ENCODE measurements around the gene ZNF281. TPM values are rescaled to one million over a fixed set of nuclear protein-coding genes. Genes with fewer than 3 reads are reported as not detected.

Gene ZNF281, protein sequence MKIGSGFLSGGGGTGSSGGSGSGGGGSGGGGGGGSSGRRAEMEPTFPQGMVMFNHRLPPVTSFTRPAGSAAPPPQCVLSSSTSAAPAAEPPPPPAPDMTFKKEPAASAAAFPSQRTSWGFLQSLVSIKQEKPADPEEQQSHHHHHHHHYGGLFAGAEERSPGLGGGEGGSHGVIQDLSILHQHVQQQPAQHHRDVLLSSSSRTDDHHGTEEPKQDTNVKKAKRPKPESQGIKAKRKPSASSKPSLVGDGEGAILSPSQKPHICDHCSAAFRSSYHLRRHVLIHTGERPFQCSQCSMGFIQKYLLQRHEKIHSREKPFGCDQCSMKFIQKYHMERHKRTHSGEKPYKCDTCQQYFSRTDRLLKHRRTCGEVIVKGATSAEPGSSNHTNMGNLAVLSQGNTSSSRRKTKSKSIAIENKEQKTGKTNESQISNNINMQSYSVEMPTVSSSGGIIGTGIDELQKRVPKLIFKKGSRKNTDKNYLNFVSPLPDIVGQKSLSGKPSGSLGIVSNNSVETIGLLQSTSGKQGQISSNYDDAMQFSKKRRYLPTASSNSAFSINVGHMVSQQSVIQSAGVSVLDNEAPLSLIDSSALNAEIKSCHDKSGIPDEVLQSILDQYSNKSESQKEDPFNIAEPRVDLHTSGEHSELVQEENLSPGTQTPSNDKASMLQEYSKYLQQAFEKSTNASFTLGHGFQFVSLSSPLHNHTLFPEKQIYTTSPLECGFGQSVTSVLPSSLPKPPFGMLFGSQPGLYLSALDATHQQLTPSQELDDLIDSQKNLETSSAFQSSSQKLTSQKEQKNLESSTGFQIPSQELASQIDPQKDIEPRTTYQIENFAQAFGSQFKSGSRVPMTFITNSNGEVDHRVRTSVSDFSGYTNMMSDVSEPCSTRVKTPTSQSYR
- 10 to 100 TPM; 13.1 to 15.8 TPM for total RNA-seq

DNA sequence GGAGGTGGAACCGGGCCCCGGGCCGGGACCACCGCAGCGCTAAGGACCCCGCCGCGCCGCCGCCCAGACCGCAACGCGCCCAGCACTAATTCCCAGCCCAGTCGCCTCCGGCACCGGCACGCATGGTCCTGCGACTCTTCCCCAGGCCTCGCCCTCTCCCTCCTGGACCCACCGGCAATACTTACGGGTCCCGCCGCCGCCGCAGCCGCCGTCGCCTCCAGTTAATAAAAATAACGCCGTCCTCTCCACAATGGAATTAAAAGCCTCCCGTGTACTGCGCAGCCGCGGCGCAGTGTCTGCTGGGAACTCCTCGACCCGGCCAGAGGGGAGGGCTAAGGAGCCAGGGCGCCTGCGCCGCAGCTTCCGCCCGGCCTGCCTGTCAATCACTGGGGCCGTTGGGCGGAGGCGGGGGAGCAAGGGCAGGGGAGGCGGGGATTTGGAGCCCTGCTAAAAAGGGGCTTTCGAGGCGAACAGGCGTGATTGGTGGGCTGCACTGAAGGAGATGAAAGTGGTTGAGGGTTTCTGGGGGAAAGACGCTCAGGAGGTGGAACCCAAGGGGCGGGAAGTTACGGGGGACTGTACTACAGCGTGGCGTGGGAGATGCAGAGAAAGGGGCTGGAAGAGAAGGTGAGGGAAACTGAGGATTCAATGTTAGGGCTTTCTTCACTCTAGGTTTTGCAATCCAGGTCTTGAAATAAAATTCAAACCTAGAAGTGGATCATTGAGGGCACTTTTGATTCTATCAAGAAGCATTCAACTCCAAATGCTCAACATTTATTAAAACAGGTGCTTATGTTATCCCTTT, at the start of gene ZNF281:
ZNF281 (minus strand) TSS at position 276 of the 805 bp plus-strand sequence. CDS start 331 bp downstream, outside the sequence.
- Mint-ChIP-seq H3K27me3 (no peaks in the 10 kb centered on the region), H3K4me1 (peaks cover 37% of the 10 kb centered on the region), H3K36me3 (ENCODE audit: low read depth) (peaks cover 53% of the 10 kb centered on the region), H3K9me3 (no peaks in the 10 kb centered on the region), H3K27ac (peak within 1 kb of the TSS; percentile 97), H3K4me3 (peak within 1 kb of the TSS; percentile 96)
- ATAC-seq (replicated peaks): peak; percentile 99

DNA sequence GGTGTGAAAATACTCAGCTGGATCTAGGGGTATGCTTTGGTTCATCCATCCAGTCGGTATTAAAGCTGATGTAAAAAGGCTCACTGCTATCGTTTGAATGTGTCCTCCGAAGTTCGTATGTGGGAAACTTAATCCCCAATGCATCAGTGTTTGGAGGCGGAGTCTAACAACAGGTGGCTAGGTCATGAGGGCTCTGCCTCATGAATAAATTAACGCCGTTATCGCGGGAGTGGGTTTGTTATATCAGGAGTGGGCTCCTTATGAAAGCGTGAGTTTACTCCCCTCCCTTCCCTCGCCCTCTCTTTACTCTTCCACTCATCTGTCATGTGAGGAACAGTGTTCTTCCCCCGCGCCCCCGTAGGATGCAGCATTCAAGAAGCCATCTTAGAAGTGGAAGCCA, 48.9 kb upstream of the ZNF281 start:
- no peaks in the 10 kb centered on the region for H3K27me3 Mint-ChIP-seq
- H3K9me3 Mint-ChIP-seq: no peaks in the 10 kb centered on the region
- H3K36me3 Mint-ChIP-seq (ENCODE audit: low read depth): no peaks in the 10 kb centered on the region
- no peak for ATAC-seq (replicated peaks)
- no peaks in the 10 kb centered on the region for H3K4me1 Mint-ChIP-seq
- H3K4me3 Mint-ChIP-seq: no peak overlapping the region
- H3K27ac Mint-ChIP-seq: no peak overlapping the region

DNA sequence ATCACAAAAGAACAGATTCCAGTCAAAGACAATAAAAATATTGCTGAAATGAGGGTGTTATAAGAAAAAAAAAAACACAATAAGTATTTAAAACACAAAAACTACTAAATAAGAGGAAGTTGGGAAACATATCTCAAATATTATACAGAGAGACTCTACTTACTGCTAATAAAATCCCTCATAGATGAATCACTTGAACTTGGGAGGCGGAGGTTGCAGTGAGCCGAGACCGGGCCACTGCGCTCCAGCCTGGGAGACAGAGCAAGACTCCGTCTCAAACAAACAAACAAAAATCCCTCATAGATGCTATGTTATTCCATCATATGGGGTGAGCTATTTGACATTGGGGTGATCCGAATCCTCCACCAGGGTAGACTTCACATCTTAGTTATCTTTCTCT, 48.0 kb upstream of the ZNF281 start:
- Mint-ChIP-seq H3K4me3 (no peak overlapping the region), H3K9me3 (no peaks in the 10 kb centered on the region), H3K27me3 (no peaks in the 10 kb centered on the region), H3K36me3 (ENCODE audit: low read depth) (no peaks in the 10 kb centered on the region), H3K27ac (no peak overlapping the region), H3K4me1 (no peaks in the 10 kb centered on the region)
- no peak for ATAC-seq (replicated peaks)

DNA sequence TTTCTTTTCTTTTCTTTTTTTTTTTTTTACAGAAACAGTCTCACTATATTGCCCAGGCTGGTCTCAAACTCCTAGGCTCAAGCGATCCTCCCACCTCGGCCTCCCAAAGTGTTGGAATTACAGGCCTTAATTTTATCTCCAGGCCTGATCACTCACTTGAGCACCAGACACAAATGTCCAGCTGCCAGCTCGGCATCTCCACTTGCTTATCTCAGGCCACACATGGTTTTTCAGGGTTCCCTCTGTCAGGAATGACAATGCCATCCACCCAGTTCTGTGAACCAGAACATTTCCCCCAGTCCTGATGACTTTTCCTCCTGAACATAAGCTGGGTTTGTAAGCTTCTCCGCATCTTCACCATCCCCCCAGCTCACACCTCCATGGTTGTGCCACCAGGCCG, 44.6 kb upstream of the ZNF281 start:
- H3K4me3 Mint-ChIP-seq: no peak overlapping the region
- no peaks in the 10 kb centered on the region for H3K36me3 Mint-ChIP-seq (ENCODE audit: low read depth)
- peak overlapping the region; percentile 3 for H3K27ac Mint-ChIP-seq
- no peaks in the 10 kb centered on the region for H3K4me1 Mint-ChIP-seq
- H3K9me3 Mint-ChIP-seq: no peaks in the 10 kb centered on the region
- no peak for ATAC-seq (replicated peaks)
- no peaks in the 10 kb centered on the region for H3K27me3 Mint-ChIP-seq

DNA sequence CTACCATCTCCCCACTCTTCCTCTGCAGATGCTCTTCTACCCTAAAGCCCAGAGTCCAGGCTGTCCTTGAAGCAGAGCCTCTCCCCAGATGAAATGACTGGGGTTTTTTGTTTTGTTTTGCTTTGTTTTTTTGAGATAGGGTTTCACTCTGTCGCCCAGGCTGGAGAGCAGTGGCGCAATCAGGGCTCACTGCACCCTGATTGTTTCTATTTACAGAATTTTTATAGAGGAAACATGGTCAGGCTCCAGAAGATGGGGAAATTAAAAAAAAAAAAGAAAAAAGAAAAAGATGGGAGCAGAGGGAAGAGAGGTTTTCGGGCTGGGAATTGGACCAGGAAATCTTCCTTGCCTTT, 43.7 kb upstream of the ZNF281 start:
- H3K4me3 Mint-ChIP-seq: no peak overlapping the region
- H3K27ac Mint-ChIP-seq: no peak overlapping the region
- ATAC-seq (replicated peaks): no peak
- H3K9me3 Mint-ChIP-seq: no peaks in the 10 kb centered on the region
- H3K36me3 Mint-ChIP-seq (ENCODE audit: low read depth): no peaks in the 10 kb centered on the region
- no peaks in the 10 kb centered on the region for H3K4me1 Mint-ChIP-seq
- no peaks in the 10 kb centered on the region for H3K27me3 Mint-ChIP-seq

DNA sequence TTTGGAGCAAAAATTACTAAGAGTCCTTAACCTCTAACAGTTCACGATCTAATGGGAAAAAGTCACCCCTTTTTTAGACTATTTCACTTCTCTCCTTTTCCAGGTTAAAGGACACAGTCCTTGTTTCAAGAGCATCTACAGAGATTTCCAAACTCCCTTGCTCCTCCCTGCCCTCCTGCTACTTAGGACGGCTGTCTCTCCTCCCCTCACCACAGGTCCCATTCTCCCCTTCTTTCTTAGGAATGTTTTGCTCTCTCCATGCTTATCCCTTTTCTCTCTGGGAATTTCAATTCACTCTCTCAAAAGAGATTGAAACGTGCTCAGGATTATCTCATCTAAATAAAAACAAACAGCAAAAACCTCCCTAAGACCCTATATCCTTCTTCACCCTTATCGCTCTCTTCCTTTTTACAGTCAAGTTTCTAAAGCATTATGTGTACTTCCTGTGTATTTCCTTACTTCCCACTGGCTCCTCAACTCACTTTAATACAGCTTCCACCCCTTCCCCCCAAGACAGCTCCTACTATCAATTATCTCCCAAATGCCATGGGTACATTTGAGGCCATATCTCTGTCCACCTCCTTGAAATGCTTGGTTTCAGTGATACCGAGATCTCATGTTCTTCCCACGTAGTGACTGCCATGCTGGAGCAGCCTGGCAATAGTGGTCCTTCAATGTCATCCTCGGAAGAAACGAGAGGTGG, 43.2 kb upstream of the ZNF281 start:
- no peaks in the 10 kb centered on the region for H3K36me3 Mint-ChIP-seq (ENCODE audit: low read depth)
- H3K4me3 Mint-ChIP-seq: no peak overlapping the region
- H3K4me1 Mint-ChIP-seq: peaks cover 5% of the 10 kb centered on the region
- no peak overlapping the region for H3K27ac Mint-ChIP-seq
- ATAC-seq (replicated peaks): no peak
- H3K9me3 Mint-ChIP-seq: no peaks in the 10 kb centered on the region
- no peaks in the 10 kb centered on the region for H3K27me3 Mint-ChIP-seq

DNA sequence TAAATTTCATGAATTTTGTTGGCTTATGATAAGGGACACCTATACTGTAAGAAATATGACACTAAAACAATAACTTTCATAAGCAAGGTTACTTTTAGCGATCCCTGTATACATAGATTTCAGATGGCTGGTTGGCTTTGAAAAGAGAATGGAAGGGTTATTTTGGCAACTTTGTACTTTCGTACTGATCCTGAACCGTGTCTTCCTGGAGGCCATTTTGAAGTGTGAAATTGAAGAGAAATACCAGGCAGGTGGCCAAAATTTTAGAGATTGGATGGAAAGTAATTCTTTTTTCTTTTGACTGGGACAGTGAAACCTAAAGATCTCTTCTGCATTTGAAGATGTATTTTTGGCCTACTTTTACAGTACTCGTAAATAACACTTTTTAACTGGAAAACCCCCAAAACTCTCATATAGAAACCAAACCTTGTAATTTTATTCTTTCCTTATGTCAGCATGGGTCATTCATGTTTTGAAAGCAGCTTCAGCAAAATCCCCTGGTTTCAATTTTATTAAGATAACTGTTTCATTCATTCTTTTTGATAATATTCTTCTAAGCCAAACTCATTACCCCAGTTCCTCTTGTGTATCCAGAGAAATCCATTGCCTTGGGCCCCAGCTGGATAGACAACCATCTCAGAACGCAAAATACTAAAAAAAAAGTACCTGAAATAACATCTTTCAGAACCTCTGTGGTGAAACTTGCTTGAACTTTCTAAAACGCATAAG, 38.4 kb upstream of the ZNF281 start:
- H3K4me3 Mint-ChIP-seq: peak overlapping the region; percentile 66

DNA sequence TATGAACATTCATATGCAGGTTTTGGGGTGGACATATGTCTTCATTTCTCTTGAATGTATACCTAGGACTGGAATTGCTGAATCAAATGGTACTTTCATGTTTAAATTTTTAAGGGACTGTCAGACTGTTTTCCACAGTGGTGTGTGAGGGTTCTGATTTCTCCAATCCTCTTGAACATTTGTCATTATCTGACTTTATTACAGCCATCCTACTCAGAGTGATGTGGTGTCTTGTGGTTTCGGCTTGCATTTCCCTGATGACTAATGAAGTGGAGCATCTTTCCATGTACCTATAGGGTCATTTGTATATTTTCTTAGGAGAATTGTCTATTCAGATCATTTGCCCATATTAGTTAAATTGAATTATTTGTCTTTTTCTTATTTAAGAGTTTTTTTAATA, 35.4 kb upstream of the ZNF281 start:
- Mint-ChIP-seq H3K27ac (peak overlapping the region; percentile 93), H3K27me3 (no peaks in the 10 kb centered on the region), H3K36me3 (ENCODE audit: low read depth) (no peaks in the 10 kb centered on the region), H3K4me1 (peaks cover 21% of the 10 kb centered on the region), H3K4me3 (peak overlapping the region; percentile 66), H3K9me3 (no peaks in the 10 kb centered on the region)
- peak; percentile 82 for ATAC-seq (replicated peaks)

More for the DNA sequence above, 38.4 kb upstream of the ZNF281 start:
- Mint-ChIP-seq H3K27ac (peak overlapping the region; percentile 93), H3K27me3 (no peaks in the 10 kb centered on the region), H3K9me3 (no peaks in the 10 kb centered on the region), H3K36me3 (ENCODE audit: low read depth) (no peaks in the 10 kb centered on the region), H3K4me1 (peaks cover 21% of the 10 kb centered on the region)
- peak; percentile 54 for ATAC-seq (replicated peaks)

DNA sequence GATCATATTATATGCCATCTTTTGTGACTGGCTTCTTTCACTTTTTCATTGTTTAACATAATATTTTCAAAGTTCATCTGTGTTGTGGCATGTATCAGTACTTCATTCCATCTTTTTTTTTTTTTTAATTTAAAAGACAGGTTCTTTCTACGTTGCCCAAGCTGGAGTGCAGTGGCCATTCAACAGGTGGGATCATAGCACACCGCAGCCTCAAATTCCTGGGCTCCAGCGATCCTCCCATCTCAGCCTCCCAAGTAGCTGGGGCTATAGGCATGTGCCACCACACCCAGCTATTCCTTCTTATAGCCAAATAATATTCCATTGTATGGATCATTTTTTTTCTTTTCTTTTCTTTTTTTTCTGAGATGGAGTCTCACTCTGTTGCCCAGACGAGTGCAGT, 34.6 kb upstream of the ZNF281 start:
- H3K4me1 Mint-ChIP-seq: peaks cover 21% of the 10 kb centered on the region
- ATAC-seq (replicated peaks): no peak
- H3K27me3 Mint-ChIP-seq: no peaks in the 10 kb centered on the region
- H3K9me3 Mint-ChIP-seq: no peaks in the 10 kb centered on the region
- peak overlapping the region; percentile 93 for H3K27ac Mint-ChIP-seq
- H3K36me3 Mint-ChIP-seq (ENCODE audit: low read depth): no peaks in the 10 kb centered on the region
- H3K4me3 Mint-ChIP-seq: peak overlapping the region; percentile 66

DNA sequence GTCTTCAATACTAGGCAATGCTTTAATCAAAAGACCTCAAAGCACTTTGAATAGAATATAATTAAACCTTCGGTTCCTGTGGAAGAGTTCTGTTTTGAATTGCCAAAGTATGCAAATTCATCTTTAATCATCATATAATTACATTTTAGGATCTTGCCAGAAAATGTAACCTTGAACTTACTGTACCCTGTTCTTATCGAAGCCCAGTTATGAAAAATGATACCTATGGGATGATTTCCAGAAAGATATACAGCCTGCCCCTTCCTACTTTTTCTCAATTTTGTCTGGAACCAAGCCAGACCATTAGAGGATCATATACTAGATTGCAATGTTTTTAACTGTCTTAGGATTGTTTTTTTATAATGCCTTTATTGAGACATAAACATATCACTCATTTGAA, 34.0 kb upstream of the ZNF281 start:
- no peak for ATAC-seq (replicated peaks)
- peak overlapping the region; percentile 93 for H3K27ac Mint-ChIP-seq
- no peaks in the 10 kb centered on the region for H3K36me3 Mint-ChIP-seq (ENCODE audit: low read depth)
- no peaks in the 10 kb centered on the region for H3K27me3 Mint-ChIP-seq
- H3K9me3 Mint-ChIP-seq: no peaks in the 10 kb centered on the region
- H3K4me1 Mint-ChIP-seq: peaks cover 21% of the 10 kb centered on the region
- no peak overlapping the region for H3K4me3 Mint-ChIP-seq

DNA sequence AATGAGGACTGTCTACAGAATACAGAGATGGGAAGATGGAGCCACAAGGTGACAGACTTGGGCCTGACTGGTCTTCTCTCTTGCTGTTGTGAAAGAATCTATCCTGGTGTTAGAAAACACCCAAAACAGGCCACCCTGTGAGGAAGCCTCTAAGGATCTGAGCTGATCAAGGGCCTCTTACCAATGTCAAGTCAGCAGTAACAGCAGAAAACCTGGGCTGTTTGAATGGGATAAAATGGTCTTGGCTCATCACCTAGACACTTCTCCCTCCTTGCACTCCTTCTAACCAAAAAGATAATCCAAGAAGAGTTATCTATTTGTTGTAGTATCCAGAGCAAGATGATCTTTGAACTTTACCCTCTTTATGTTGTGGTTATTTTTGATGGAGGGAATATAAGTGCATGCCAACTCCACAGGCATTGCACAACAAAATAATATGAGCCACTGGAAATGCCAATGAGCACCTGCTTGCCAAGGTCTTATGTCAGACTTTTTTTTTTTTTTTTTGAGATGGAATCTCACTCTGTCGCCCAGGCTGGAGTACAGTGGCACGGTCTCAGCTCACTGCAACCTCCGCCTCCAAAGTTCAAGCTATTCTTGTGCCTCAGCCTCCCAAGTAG, 32.8 kb upstream of the ZNF281 start:
- no peaks in the 10 kb centered on the region for H3K9me3 Mint-ChIP-seq
- ATAC-seq (replicated peaks): no peak
- no peaks in the 10 kb centered on the region for H3K36me3 Mint-ChIP-seq (ENCODE audit: low read depth)
- peaks cover 15% of the 10 kb centered on the region for H3K4me1 Mint-ChIP-seq
- H3K4me3 Mint-ChIP-seq: no peak overlapping the region
- H3K27ac Mint-ChIP-seq: no peak overlapping the region
- H3K27me3 Mint-ChIP-seq: no peaks in the 10 kb centered on the region

DNA sequence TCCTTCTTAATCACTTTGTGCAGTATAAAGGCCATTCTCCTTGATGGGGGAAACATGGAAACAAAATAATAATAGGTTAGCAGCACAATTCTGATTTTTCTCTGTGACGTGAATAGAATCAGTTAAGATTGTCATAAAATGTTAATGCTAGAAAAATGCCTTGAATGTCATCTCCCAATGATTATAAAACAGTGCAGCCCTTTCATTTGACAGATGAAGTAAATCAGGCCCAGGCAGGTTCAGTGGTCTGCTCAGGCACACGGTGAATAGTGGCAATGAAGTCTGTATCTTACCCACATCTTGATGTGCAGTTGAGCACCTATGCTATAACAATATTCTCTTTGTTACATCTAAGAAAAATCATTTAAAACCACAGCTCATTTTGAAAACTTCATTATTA, 32.2 kb upstream of the ZNF281 start:
- no peak overlapping the region for H3K27ac Mint-ChIP-seq
- ATAC-seq (replicated peaks): no peak
- H3K36me3 Mint-ChIP-seq (ENCODE audit: low read depth): no peaks in the 10 kb centered on the region
- peaks cover 12% of the 10 kb centered on the region for H3K4me1 Mint-ChIP-seq
- no peaks in the 10 kb centered on the region for H3K9me3 Mint-ChIP-seq
- no peaks in the 10 kb centered on the region for H3K27me3 Mint-ChIP-seq
- no peak overlapping the region for H3K4me3 Mint-ChIP-seq

DNA sequence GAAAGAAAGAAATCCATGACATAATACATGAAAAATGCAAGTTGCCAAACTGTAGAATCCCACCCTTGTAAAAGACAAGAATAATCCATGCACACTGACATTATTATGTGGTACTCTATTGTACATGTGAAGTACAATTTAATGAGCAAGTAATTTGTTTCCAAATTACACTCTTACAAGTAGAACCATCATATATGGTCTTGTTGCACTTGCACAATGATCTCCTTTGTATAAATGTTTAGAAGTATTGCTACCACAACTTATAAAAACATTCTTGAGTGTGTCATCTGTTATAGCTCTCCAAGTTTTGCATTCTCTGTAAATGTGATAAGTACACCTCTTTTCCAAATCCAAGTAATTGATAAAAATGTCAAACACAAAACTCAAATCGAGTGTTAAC, 29.1 kb upstream of the ZNF281 start:
- no peaks in the 10 kb centered on the region for H3K36me3 Mint-ChIP-seq (ENCODE audit: low read depth)
- peaks cover 6% of the 10 kb centered on the region for H3K4me1 Mint-ChIP-seq
- H3K4me3 Mint-ChIP-seq: no peak overlapping the region
- no peak for ATAC-seq (replicated peaks)
- no peak overlapping the region for H3K27ac Mint-ChIP-seq
- H3K27me3 Mint-ChIP-seq: no peaks in the 10 kb centered on the region
- no peaks in the 10 kb centered on the region for H3K9me3 Mint-ChIP-seq

All from activated T-helper 17 cell treated with anti-CD3 and anti-CD28 coated beads, Interleukin-2, amount 50 U/mL, for 72 hours (primary cell).